Activated CD4-positive, CD25-positive, alpha-beta regulatory T cell treated with anti-CD3 and anti-CD28 coated beads, Interleukin-2, amount 50 U/mL, for 24 hours (primary cell): ENCODE measurements around the gene SORBS2.

Experiments
- ATAC-seq, 2 donors: fragments of 150-1000 bp; cut with Tn5 transposase; one replicate each; pipeline ENCODE4 v1.10.0; 2021; ENCODE audit warnings: mild to moderate bottlenecking in 1 of 2, moderate library complexity in 1 of 2

The SORBS2 gene

GRCh38 chr4:185710487-185710995 is 101.5 kb downstream of the SORBS2 start:
- ATAC-seq = no peak

GRCh38 chr4:185709802-185710486 is 102.0 kb downstream of the SORBS2 start:
- ATAC-seq = no peak

GRCh38 chr4:185708348-185708747 is 103.6 kb downstream of the SORBS2 start:
- ATAC-seq = no peak

- peak in 1 of 2 donors; percentile 43 for ATAC-seq
Observed at GRCh38 chr4:185707622-185708021, 104.4 kb downstream of the SORBS2 start.

GRCh38 chr4:185702147-185702663 is 109.8 kb downstream of the SORBS2 start:
- no peak for ATAC-seq

- ATAC-seq = no peak
Observed at GRCh38 chr4:185700630-185701029, 111.4 kb downstream of the SORBS2 start.

- no peak for ATAC-seq
Observed at GRCh38 chr4:185700048-185700447, 111.9 kb downstream of the SORBS2 start.

- no peak for ATAC-seq
Observed at GRCh38 chr4:185697488-185697887, 114.5 kb downstream of the SORBS2 start.

- ATAC-seq = no peak
Observed at GRCh38 chr4:185695743-185696142, 116.3 kb downstream of the SORBS2 start.

- ATAC-seq = no peak
Observed at GRCh38 chr4:185693548-185694215, 118.3 kb downstream of the SORBS2 start.

GRCh38 chr4:185689407-185689806 is 122.6 kb downstream of the SORBS2 start:
- no peak for ATAC-seq

- no peak for ATAC-seq
Observed at GRCh38 chr4:185685804-185686203, 126.2 kb downstream of the SORBS2 start.

- ATAC-seq = no peak
Observed at GRCh38 chr4:185683896-185684295, 128.1 kb downstream of the SORBS2 start.

- no peak for ATAC-seq
Observed at GRCh38 chr4:185683222-185683621, 128.8 kb downstream of the SORBS2 start.

- no peak for ATAC-seq
Observed at GRCh38 chr4:185682236-185682635, 129.8 kb downstream of the SORBS2 start.

- ATAC-seq = no peak
Observed at GRCh38 chr4:185681604-185682003, 130.4 kb downstream of the SORBS2 start.

- no peak for ATAC-seq
Observed at GRCh38 chr4:185680617-185681016, 131.4 kb downstream of the SORBS2 start.

GRCh38 chr4:185679523-185679922 is 132.5 kb downstream of the SORBS2 start:
- ATAC-seq = no peak

- ATAC-seq = no peak
Observed at GRCh38 chr4:185677637-185678314, 134.2 kb downstream of the SORBS2 start.

GRCh38 chr4:185672618-185673017 is 139.4 kb downstream of the SORBS2 start:
- ATAC-seq = no peak

GRCh38 chr4:185672151-185672550 is 139.8 kb downstream of the SORBS2 start:
- ATAC-seq = no peak

- no peak for ATAC-seq
Observed at GRCh38 chr4:185671496-185671895, 140.5 kb downstream of the SORBS2 start.

- ATAC-seq = no peak
Observed at GRCh38 chr4:185671066-185671465, 140.9 kb downstream of the SORBS2 start.
